ENCODE data around the gene PRICKLE4. TPM values are rescaled to one million over a fixed set of nuclear protein-coding genes. Genes with fewer than 3 reads are reported as not detected.

PRICKLE4 gene
- total RNA-seq, 1 donor from 2014 or later, result 2.3 TPM

DNA sequence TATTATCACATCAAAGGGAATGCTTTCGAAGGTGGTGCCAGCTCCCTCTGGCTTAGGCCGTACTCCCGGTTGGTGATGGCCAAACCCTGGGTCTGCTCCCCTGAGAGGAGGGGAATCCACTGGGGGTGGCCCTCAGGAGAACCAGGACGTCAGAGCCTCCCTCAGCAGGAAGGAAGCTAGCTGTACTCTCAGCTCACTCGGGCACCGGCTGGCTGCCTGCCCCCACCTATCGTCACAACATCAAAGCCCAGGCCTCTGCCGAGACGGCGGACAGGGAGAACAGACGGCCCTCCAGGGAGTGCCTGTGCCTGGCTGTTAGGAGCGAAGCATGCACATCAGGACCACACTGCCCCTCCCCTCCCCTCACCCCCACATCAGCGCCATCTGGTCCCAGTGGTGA lies 24.2 kb upstream of the PRICKLE4 start:
- TF ChIP-seq, protein P1, sequence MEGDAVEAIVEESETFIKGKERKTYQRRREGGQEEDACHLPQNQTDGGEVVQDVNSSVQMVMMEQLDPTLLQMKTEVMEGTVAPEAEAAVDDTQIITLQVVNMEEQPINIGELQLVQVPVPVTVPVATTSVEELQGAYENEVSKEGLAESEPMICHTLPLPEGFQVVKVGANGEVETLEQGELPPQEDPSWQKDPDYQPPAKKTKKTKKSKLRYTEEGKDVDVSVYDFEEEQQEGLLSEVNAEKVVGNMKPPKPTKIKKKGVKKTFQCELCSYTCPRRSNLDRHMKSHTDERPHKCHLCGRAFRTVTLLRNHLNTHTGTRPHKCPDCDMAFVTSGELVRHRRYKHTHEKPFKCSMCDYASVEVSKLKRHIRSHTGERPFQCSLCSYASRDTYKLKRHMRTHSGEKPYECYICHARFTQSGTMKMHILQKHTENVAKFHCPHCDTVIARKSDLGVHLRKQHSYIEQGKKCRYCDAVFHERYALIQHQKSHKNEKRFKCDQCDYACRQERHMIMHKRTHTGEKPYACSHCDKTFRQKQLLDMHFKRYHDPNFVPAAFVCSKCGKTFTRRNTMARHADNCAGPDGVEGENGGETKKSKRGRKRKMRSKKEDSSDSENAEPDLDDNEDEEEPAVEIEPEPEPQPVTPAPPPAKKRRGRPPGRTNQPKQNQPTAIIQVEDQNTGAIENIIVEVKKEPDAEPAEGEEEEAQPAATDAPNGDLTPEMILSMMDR (IDR thresholded peaks at IDR 0.05), result no peak
- Mint-ChIP-seq H3K36me3 (ENCODE audit: unreplicated experiment) (no peaks in the 10 kb centered on the region), H3K27ac (ENCODE audit: unreplicated experiment) (no peak overlapping the region), H3K27me3 (ENCODE audit: unreplicated experiment) (peaks cover 23% of the 10 kb centered on the region), H3K4me1 (ENCODE audit: unreplicated experiment) (no peaks in the 10 kb centered on the region), H3K9me3 (ENCODE audit: unreplicated experiment) (no peaks in the 10 kb centered on the region), H3K4me3 (ENCODE audit: unreplicated experiment) (no peak overlapping the region)
- DNase-seq (ENCODE audit: extremely low spot score, unreplicated experiment), result no peak

DNA sequence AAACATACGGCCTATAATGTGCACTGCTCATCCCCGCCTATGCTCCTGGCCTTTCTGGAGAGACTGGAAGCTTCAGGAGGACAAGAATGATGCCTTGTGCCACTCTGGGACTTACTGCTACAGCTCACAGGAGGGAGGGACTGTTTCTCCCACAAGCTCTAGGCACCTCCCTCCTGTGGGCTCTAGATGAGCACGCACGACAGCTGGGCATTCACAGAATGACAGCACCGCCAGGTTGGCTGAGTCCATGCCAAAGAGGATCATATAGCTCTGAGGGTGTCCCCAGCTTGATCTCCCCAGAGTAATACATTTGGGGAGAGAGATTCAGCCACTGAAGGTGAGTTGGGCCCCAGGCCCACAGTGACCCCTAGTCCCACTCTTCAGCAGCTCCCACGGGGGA lies 23.3 kb upstream of the PRICKLE4 start:
- H3K27me3 Mint-ChIP-seq (ENCODE audit: unreplicated experiment), result peaks cover 23% of the 10 kb centered on the region
- no peaks in the 10 kb centered on the region for H3K9me3 Mint-ChIP-seq (ENCODE audit: unreplicated experiment)
- no peak for DNase-seq (ENCODE audit: extremely low spot score, unreplicated experiment)
- no peak overlapping the region for H3K27ac Mint-ChIP-seq (ENCODE audit: unreplicated experiment)
- no peak overlapping the region for H3K4me3 Mint-ChIP-seq (ENCODE audit: unreplicated experiment)
- no peaks in the 10 kb centered on the region for H3K4me1 Mint-ChIP-seq (ENCODE audit: unreplicated experiment)
- no peaks in the 10 kb centered on the region for H3K36me3 Mint-ChIP-seq (ENCODE audit: unreplicated experiment)
- TF ChIP-seq, protein P1 (IDR thresholded peaks at IDR 0.05), result no peak

DNA sequence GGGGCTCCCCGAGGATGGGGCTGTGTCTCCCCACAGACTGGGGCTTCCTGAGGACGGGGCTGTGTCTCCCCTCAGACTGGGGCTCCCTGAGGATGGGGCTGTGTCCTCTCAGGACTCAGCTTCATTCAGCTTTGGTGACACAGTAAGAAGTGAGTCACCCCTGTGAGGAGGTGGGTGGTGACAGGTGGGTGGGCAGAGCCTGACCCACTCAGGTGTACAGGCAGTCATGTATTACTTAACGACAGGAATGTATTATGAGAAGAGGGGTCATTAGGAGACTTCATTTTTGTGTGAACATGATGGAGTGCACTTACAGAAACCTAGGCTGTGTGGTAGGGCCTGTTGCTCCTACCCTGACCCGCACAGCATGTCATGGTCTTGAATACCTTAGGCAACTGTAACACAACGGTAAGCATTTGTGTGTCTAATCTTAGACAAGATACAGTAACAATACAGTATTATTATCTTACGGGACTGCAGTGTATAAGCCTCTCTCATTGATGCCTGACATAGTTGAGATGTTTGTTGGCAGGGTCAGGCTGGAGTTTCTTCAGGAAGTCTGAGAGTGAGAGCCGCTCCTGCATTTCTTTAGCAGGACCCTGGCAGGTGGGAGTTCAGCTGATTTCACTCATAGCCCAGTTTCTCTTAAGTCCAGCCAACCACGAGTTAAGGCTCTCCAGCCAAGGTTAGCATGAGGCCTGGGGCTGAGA lies 22.5 kb upstream of the PRICKLE4 start:
- no peak overlapping the region for H3K4me3 Mint-ChIP-seq (ENCODE audit: unreplicated experiment)
- TF ChIP-seq, protein P1 (IDR thresholded peaks at IDR 0.05), result no peak
- H3K27ac Mint-ChIP-seq (ENCODE audit: unreplicated experiment), result no peak overlapping the region
- no peaks in the 10 kb centered on the region for H3K9me3 Mint-ChIP-seq (ENCODE audit: unreplicated experiment)
- peaks cover 22% of the 10 kb centered on the region for H3K27me3 Mint-ChIP-seq (ENCODE audit: unreplicated experiment)
- no peak for DNase-seq (ENCODE audit: extremely low spot score, unreplicated experiment)
- H3K4me1 Mint-ChIP-seq (ENCODE audit: unreplicated experiment), result no peaks in the 10 kb centered on the region
- H3K36me3 Mint-ChIP-seq (ENCODE audit: unreplicated experiment), result no peaks in the 10 kb centered on the region

DNA sequence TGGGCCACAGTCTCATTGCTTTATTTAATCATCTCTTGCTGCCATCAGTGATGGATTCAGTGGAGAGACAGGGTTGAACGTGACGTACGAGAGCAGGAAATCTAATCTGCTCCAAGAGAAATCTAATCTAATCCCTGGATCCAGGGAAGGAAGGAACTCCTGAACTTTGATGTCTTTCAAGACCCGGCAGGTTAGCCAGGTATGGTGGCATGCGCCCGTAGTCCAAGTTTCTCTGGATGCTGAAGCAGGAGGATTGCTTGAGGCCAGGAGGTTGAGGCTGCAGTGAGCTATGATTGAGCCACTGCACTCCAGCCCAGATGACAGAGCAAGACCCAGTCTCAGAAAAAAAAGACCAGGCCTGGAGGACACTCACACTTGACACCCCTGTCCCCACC lies 21.9 kb upstream of the PRICKLE4 start:
- Mint-ChIP-seq H3K4me1 (ENCODE audit: unreplicated experiment) (no peaks in the 10 kb centered on the region), H3K4me3 (ENCODE audit: unreplicated experiment) (no peak overlapping the region), H3K27ac (ENCODE audit: unreplicated experiment) (no peak overlapping the region), H3K9me3 (ENCODE audit: unreplicated experiment) (no peaks in the 10 kb centered on the region), H3K36me3 (ENCODE audit: unreplicated experiment) (no peaks in the 10 kb centered on the region), H3K27me3 (ENCODE audit: unreplicated experiment) (peaks cover 16% of the 10 kb centered on the region)
- DNase-seq (ENCODE audit: extremely low spot score, unreplicated experiment), result no peak
- TF ChIP-seq, protein P1 (IDR thresholded peaks at IDR 0.05), result no peak

DNA sequence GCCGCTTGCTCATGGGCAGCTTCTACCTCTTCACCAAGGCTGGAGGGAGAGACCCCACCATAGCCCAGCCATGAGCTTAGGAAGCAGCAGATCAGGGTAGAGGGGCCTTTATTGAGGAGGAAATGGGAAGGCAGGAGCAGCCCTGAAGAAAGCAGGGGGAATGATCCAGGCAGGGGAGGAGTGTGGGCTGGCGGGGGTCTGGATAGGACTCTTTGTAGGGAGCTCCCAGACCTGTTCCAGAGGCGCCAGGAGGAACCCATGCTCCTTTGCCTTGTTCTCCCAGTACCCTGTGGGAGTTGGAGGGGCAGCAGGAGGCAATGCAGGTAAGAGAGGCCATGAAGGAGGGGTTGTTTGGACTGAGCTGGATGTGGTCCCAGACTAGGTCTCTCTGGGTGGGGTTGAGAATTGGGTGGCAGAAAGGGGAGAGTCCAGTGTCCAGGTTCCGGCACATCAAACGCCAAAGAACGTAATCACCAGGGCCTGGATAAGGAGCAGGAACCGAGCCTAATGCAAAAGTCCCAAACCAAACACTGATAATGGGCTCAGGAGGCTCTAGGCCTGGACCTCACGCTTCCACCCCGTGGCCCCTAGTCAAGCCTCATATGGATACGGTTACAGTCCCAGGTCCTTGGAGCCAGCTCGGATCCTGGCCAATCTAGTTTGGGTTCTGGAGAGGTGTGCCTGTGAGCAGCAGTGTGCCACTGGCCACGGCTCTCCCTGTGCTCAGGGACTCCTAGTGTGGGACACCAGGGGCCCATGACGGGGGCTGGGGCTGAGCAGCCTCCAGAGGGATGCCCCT lies 21.3 kb upstream of the PRICKLE4 start:
- TF ChIP-seq, protein P1 (IDR thresholded peaks at IDR 0.05), result no peak
- peaks cover 12% of the 10 kb centered on the region for H3K27me3 Mint-ChIP-seq (ENCODE audit: unreplicated experiment)

More for the DNA sequence above, 21.3 kb upstream of the PRICKLE4 start:
- no peak for DNase-seq (ENCODE audit: extremely low spot score, unreplicated experiment)
- Mint-ChIP-seq H3K9me3 (ENCODE audit: unreplicated experiment) (no peaks in the 10 kb centered on the region), H3K36me3 (ENCODE audit: unreplicated experiment) (no peaks in the 10 kb centered on the region), H3K4me1 (ENCODE audit: unreplicated experiment) (no peaks in the 10 kb centered on the region), H3K4me3 (ENCODE audit: unreplicated experiment) (no peak overlapping the region), H3K27ac (ENCODE audit: unreplicated experiment) (no peak overlapping the region)

Measured in osteocyte (in vitro differentiated cells).